Measurements from ENCODE around the gene UCN3. TPM values are rescaled to one million over a fixed set of nuclear protein-coding genes. Genes with fewer than 3 reads are reported as not detected.

The UCN3 gene
- total RNA-seq, 1 donor: not detected

GRCh38 chr10:5391790-5392189, 27.0 kb downstream of the UCN3 start:
- H3K4me2 ChIP-seq (ENCODE audit: insufficient read depth, low read length): no peak overlapping the region

GRCh38 chr10:5393529-5393928, 28.8 kb downstream of the UCN3 start:
- H3K9me3 ChIP-seq (ENCODE audit: low read depth, low read length): peaks cover 4% of the 10 kb centered on the region
- no peak overlapping the region for H2AFZ ChIP-seq (ENCODE audit: low read length)
- H3K79me2 ChIP-seq (ENCODE audit: insufficient read depth, low read length): no peaks in the 10 kb centered on the region
- no peaks in the 10 kb centered on the region for H4K20me1 ChIP-seq (ENCODE audit: insufficient read depth, low read length)
- no peak overlapping the region for H3K4me3 ChIP-seq (ENCODE audit: insufficient read depth, low read length)
- no peak for DNase-seq (ENCODE audit: insufficient read length, low spot score, missing footprints)
- no peak for TF ChIP-seq CTCF (IDR thresholded peaks at IDR 0.05; ENCODE audit: extremely low read depth, low read depth, low read length)
- peaks cover 7% of the 10 kb centered on the region for H3K27me3 ChIP-seq (ENCODE audit: insufficient read depth, low read length)
- H3K4me2 ChIP-seq (ENCODE audit: insufficient read depth, low read length): no peak overlapping the region
- no peak overlapping the region for H3K27ac ChIP-seq (ENCODE audit: low read depth, low read length)
- H3K4me1 ChIP-seq (ENCODE audit: insufficient read depth, low read length): no peaks in the 10 kb centered on the region
- no peaks in the 10 kb centered on the region for H3K36me3 ChIP-seq (ENCODE audit: insufficient read depth, low read length)

More at GRCh38 chr10:5391790-5392189, 27.0 kb downstream of the UCN3 start:
- no peaks in the 10 kb centered on the region for H3K27me3 ChIP-seq (ENCODE audit: insufficient read depth, low read length)
- H3K27ac ChIP-seq (ENCODE audit: low read depth, low read length): no peak overlapping the region
- H3K79me2 ChIP-seq (ENCODE audit: insufficient read depth, low read length): no peaks in the 10 kb centered on the region
- H3K4me3 ChIP-seq (ENCODE audit: insufficient read depth, low read length): no peak overlapping the region
- H3K9me3 ChIP-seq (ENCODE audit: low read depth, low read length): peaks cover 4% of the 10 kb centered on the region
- no peaks in the 10 kb centered on the region for H4K20me1 ChIP-seq (ENCODE audit: insufficient read depth, low read length)
- no peaks in the 10 kb centered on the region for H3K4me1 ChIP-seq (ENCODE audit: insufficient read depth, low read length)
- no peak overlapping the region for H2AFZ ChIP-seq (ENCODE audit: low read length)
- DNase-seq (ENCODE audit: insufficient read length, low spot score, missing footprints): no peak
- TF ChIP-seq CTCF (IDR thresholded peaks at IDR 0.05; ENCODE audit: extremely low read depth, low read depth, low read length): no peak
- no peaks in the 10 kb centered on the region for H3K36me3 ChIP-seq (ENCODE audit: insufficient read depth, low read length)

GRCh38 chr10:5395168-5395567, 30.4 kb downstream of the UCN3 start:
- no peaks in the 10 kb centered on the region for H3K36me3 ChIP-seq (ENCODE audit: insufficient read depth, low read length)
- H3K4me2 ChIP-seq (ENCODE audit: insufficient read depth, low read length): no peak overlapping the region
- no peak overlapping the region for H2AFZ ChIP-seq (ENCODE audit: low read length)
- H3K9me3 ChIP-seq (ENCODE audit: low read depth, low read length): peaks cover 4% of the 10 kb centered on the region
- no peak overlapping the region for H3K27ac ChIP-seq (ENCODE audit: low read depth, low read length)
- H3K79me2 ChIP-seq (ENCODE audit: insufficient read depth, low read length): no peaks in the 10 kb centered on the region
- peak; percentile 47 for DNase-seq (ENCODE audit: insufficient read length, low spot score, missing footprints)
- H3K4me3 ChIP-seq (ENCODE audit: insufficient read depth, low read length): no peak overlapping the region
- no peaks in the 10 kb centered on the region for H3K4me1 ChIP-seq (ENCODE audit: insufficient read depth, low read length)
- no peaks in the 10 kb centered on the region for H4K20me1 ChIP-seq (ENCODE audit: insufficient read depth, low read length)
- peaks cover 7% of the 10 kb centered on the region for H3K27me3 ChIP-seq (ENCODE audit: insufficient read depth, low read length)
- TF ChIP-seq CTCF (IDR thresholded peaks at IDR 0.05; ENCODE audit: extremely low read depth, low read depth, low read length): no peak

GRCh38 chr10:5396556-5397300, 32.0 kb downstream of the UCN3 start:
- no peak overlapping the region for H3K4me2 ChIP-seq (ENCODE audit: insufficient read depth, low read length)
- H3K27me3 ChIP-seq (ENCODE audit: insufficient read depth, low read length): peaks cover 11% of the 10 kb centered on the region
- no peaks in the 10 kb centered on the region for H3K79me2 ChIP-seq (ENCODE audit: insufficient read depth, low read length)
- H3K4me3 ChIP-seq (ENCODE audit: insufficient read depth, low read length): no peak overlapping the region
- H2AFZ ChIP-seq (ENCODE audit: low read length): no peak overlapping the region
- DNase-seq (ENCODE audit: insufficient read length, low spot score, missing footprints): no peak
- TF ChIP-seq CTCF (IDR thresholded peaks at IDR 0.05; ENCODE audit: extremely low read depth, low read depth, low read length): no peak
- H3K36me3 ChIP-seq (ENCODE audit: insufficient read depth, low read length): no peaks in the 10 kb centered on the region
- H3K4me1 ChIP-seq (ENCODE audit: insufficient read depth, low read length): no peaks in the 10 kb centered on the region
- H3K9me3 ChIP-seq (ENCODE audit: low read depth, low read length): peaks cover under 1% of the 10 kb centered on the region
- no peak overlapping the region for H3K27ac ChIP-seq (ENCODE audit: low read depth, low read length)
- no peaks in the 10 kb centered on the region for H4K20me1 ChIP-seq (ENCODE audit: insufficient read depth, low read length)
